ENCODE results near the gene ELOVL2. TPM values are rescaled to one million over a fixed set of nuclear protein-coding genes. Genes with fewer than 3 reads are reported as not detected.

Gene ELOVL2
- polyA plus RNA-seq, 1 donor (not counting 4 experiments of a cell fraction or from before 2014, with no cell fraction given), result 0.05 TPM

DNA sequence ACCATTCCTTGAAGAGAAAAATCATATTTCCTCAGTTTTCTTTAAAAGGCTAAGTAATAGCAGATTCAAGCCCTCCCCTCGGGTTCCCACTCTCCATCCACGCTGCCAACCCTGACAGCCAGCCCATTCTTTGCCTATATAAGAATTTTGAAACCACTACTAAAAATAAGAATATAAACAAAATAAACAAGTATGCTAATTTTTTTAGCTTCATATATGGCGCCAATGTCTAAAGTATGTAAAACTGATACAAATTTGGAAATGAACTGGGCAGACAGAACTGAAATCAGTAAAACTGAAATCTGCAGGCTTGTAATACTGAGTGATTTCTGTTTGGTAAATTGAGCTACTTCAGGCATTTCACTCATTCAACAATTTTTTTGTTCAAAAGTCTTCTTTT, 19.0 kb downstream of the ELOVL2 start:
- Histone ChIP-seq H4K20me1 (ENCODE audit: control insufficient read depth, extremely low read depth, insufficient read depth, low read length) (no peaks in the 10 kb centered on the region), H3K79me2 (ENCODE audit: control insufficient read depth, insufficient read depth, low read length) (no peaks in the 10 kb centered on the region), H3K27me3 (ENCODE audit: control insufficient read depth, extremely low read depth, insufficient read depth, low read length) (no peaks in the 10 kb centered on the region), H3K4me2 (ENCODE audit: control insufficient read depth, extremely low read depth, insufficient read depth, low read depth, low read length) (no peak overlapping the region), H3K27ac (ENCODE audit: control insufficient read depth, insufficient read depth, low read length) (no peak overlapping the region), H2AFZ (ENCODE audit: control insufficient read depth, low read length) (no peak overlapping the region), H3K4me3 (ENCODE audit: control insufficient read depth in 2 of 3, extremely low read depth in 1 of 3, insufficient read depth in 2 of 3, low read depth in 1 of 3, low read length in 3 of 3) (no peak overlapping the region), H3K9me1 (ENCODE audit: control insufficient read depth, extremely low read depth, insufficient read depth, low read length) (no peaks in the 10 kb centered on the region), H3K4me1 (ENCODE audit: control insufficient read depth, extremely low read depth, insufficient read depth, low read length) (peaks cover 9% of the 10 kb centered on the region), H3K9me3 (ENCODE audit: control insufficient read depth, low read depth, low read length) (no peaks in the 10 kb centered on the region), H3K9ac (ENCODE audit: control insufficient read depth, extremely low read depth, insufficient read depth, low read length) (no peak overlapping the region), H3K36me3 (ENCODE audit: control insufficient read depth in 2 of 2, extremely low read depth in 1 of 2, insufficient read depth in 2 of 2, low read length in 2 of 2) (no peaks in the 10 kb centered on the region)
- DNase-seq (ENCODE audit: low read depth, low spot score), result no peak
- TF ChIP-seq, protein P1, sequence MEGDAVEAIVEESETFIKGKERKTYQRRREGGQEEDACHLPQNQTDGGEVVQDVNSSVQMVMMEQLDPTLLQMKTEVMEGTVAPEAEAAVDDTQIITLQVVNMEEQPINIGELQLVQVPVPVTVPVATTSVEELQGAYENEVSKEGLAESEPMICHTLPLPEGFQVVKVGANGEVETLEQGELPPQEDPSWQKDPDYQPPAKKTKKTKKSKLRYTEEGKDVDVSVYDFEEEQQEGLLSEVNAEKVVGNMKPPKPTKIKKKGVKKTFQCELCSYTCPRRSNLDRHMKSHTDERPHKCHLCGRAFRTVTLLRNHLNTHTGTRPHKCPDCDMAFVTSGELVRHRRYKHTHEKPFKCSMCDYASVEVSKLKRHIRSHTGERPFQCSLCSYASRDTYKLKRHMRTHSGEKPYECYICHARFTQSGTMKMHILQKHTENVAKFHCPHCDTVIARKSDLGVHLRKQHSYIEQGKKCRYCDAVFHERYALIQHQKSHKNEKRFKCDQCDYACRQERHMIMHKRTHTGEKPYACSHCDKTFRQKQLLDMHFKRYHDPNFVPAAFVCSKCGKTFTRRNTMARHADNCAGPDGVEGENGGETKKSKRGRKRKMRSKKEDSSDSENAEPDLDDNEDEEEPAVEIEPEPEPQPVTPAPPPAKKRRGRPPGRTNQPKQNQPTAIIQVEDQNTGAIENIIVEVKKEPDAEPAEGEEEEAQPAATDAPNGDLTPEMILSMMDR (optimal IDR thresholded peaks at IDR 0.05 in 1 of 3, IDR thresholded peaks at IDR 0.05 in 1 of 3, conservative IDR thresholded peaks at IDR 0.05 in 1 of 3; ENCODE audit: extremely low read depth in 1 of 3, insufficient read depth in 2 of 3, low read length in 3 of 3), result no peak
- TF ChIP-seq EZH2 (IDR thresholded peaks at IDR 0.05; ENCODE audit: low read length), result no peak
- FAIRE-seq, result no peak
- dilution Hi-C loops (cut with MboI; ENCODE audit: extremely low pct_ligation_motif_present, low sequenced_read_pairs), result no loop called here

DNA sequence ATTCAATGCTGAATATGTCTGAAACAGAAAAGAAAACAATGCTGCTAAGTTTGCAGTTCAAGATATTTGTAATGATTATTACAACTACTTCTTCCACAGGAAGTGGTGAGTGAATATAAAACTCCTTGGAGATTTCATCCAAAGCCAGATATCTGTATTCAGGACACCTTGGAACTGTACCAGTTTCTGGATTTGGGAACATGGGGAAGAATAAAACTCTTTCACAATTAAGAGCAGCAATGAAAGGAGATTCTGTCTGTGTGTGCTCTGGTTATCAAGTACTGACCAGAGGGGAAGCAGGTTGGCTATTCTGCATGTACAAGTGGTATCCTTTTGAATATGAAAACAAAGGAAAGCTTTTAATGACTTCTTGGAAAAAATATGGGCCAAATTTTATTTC, 21.1 kb downstream of the ELOVL2 start:
- FAIRE-seq (no peak), DNase-seq (ENCODE audit: low read depth, low spot score) (no peak)
- Histone ChIP-seq H3K79me2 (ENCODE audit: control insufficient read depth, insufficient read depth, low read length) (no peaks in the 10 kb centered on the region), H2AFZ (ENCODE audit: control insufficient read depth, low read length) (no peak overlapping the region), H3K4me1 (ENCODE audit: control insufficient read depth, extremely low read depth, insufficient read depth, low read length) (no peaks in the 10 kb centered on the region), H3K9me3 (ENCODE audit: control insufficient read depth, low read depth, low read length) (no peaks in the 10 kb centered on the region), H3K9me1 (ENCODE audit: control insufficient read depth, extremely low read depth, insufficient read depth, low read length) (no peaks in the 10 kb centered on the region), H4K20me1 (ENCODE audit: control insufficient read depth, extremely low read depth, insufficient read depth, low read length) (no peaks in the 10 kb centered on the region), H3K9ac (ENCODE audit: control insufficient read depth, extremely low read depth, insufficient read depth, low read length) (no peak overlapping the region), H3K36me3 (ENCODE audit: control insufficient read depth in 2 of 2, extremely low read depth in 1 of 2, insufficient read depth in 2 of 2, low read length in 2 of 2) (no peaks in the 10 kb centered on the region), H3K27me3 (ENCODE audit: control insufficient read depth, extremely low read depth, insufficient read depth, low read length) (no peaks in the 10 kb centered on the region), H3K27ac (ENCODE audit: control insufficient read depth, insufficient read depth, low read length) (no peak overlapping the region), H3K4me3 (ENCODE audit: control insufficient read depth in 2 of 3, extremely low read depth in 1 of 3, insufficient read depth in 2 of 3, low read depth in 1 of 3, low read length in 3 of 3) (no peak overlapping the region), H3K4me2 (ENCODE audit: control insufficient read depth, extremely low read depth, insufficient read depth, low read depth, low read length) (no peak overlapping the region)
- dilution Hi-C loops (cut with MboI; ENCODE audit: extremely low pct_ligation_motif_present, low sequenced_read_pairs), result no loop called here
- TF ChIP-seq, protein P1 (optimal IDR thresholded peaks at IDR 0.05 in 1 of 3, IDR thresholded peaks at IDR 0.05 in 1 of 3, conservative IDR thresholded peaks at IDR 0.05 in 1 of 3; ENCODE audit: extremely low read depth in 1 of 3, insufficient read depth in 2 of 3, low read length in 3 of 3), result no peak
- no peak for TF ChIP-seq EZH2 (IDR thresholded peaks at IDR 0.05; ENCODE audit: low read length)
